K562 (cell line): ENCODE data around the gene CHAC1. TPM values are rescaled to one million over a fixed set of nuclear protein-coding genes. Genes with fewer than 3 reads are reported as not detected.

Experiments
- E2F6 ChIP-seq, 2 experiments: IDR thresholded peaks; 2 replicates each; pipeline ENCODE4 v1.6.1; 2011; ENCODE audit warnings: borderline replicate concordance in 1 of 2, control low read depth in 1 of 2, low read depth in 1 of 2, low read length in 1 of 2, mild to moderate bottlenecking in 1 of 2, mixed read lengths in 1 of 2, moderate library complexity in 1 of 2; ENCODE audit not compliant: insufficient read depth in 1 of 2, insufficient read length in 1 of 2, poor library complexity in 1 of 2, severe bottlenecking in 1 of 2; ENCODE audit errors: extremely low read depth in 1 of 2
- ELK1 ChIP-seq: sonication (generic); formaldehyde crosslinking; IDR thresholded peaks from 2 replicates; pipeline ENCODE4 v1.8.1; 2022; ENCODE audit warnings: missing genetic modification reagents
- ETS1 ChIP-seq: conservative IDR thresholded peaks from 2 replicates; pipeline ENCODE4 v1.6.1; 2011; ENCODE audit warnings: low read depth, mild to moderate bottlenecking, low read length; ENCODE audit not compliant: control insufficient read depth
- KDM2B ChIP-seq: fragments of 250-450 bp; sonication (Bioruptor Pico); IDR thresholded peaks from 2 replicates; pipeline ENCODE4 v1.8.0; 2021; ENCODE audit warnings: mild to moderate bottlenecking, moderate library complexity
- KDM4B ChIP-seq, 2 experiments: fragments of 450-650 bp in 1 of 2; sonication (generic) in 1 of 2; IDR thresholded peaks; 2 replicates each; pipeline ENCODE4 v1.6.1; 2016 to 2017; ENCODE audit warnings: borderline replicate concordance in 2 of 2, antibody characterized with exemption in 1 of 2, low read depth in 1 of 2, mild to moderate bottlenecking in 1 of 2
- PATZ1 ChIP-seq: fragments of 250-450 bp; sonication (Bioruptor Pico); IDR thresholded peaks from 2 replicates; pipeline ENCODE4 v1.5.0; 2020; ENCODE audit warnings: mild to moderate bottlenecking, borderline replicate concordance
- SMARCA5 ChIP-seq: fragments of 450-650 bp; IDR thresholded peaks from 2 replicates; pipeline ENCODE4 v1.6.1; 2016
- ZBTB2 ChIP-seq: fragments of 450-650 bp; IDR thresholded peaks from 2 replicates; pipeline ENCODE4 v1.6.1; 2016; ENCODE audit warnings: antibody characterized with exemption
- ZNF324 ChIP-seq: fragments of 250-450 bp; sonication (Bioruptor Pico); IDR thresholded peaks from 2 replicates; pipeline ENCODE4 v1.4.0; 2020; ENCODE audit warnings: mild to moderate bottlenecking
- polyA plus RNA-seq, 8 experiments: library from polyadenylated mRNA; depleted of rRNA in 4 of 8; stranded (reverse) in 5 of 8; unstranded in 3 of 8; fragments of >200 nt; fragmentation: Nextera tagmentation in 2 of 8; fragmentation: Illumina TruSeq in 1 of 8; extraction: Ambion mirVana in 2 of 8; extraction: Trizol in 1 of 8; gene quantifications; 2 replicates each; pipeline versions ENCODE4 v1.2.1 to v1.2.3, GENCODE V29; 2011 to 2014; ENCODE audit warnings: inconsistent platforms in 1 of 8, missing spikeins in 1 of 8
- total RNA-seq, 7 experiments: library from RNA; depleted of rRNA in 6 of 7; stranded (reverse); fragments of >200 nt in 6 of 7; fragmentation: Illumina TruSeq in 2 of 7; extraction: Trizol in 2 of 7; gene quantifications; 2 replicates each; pipeline versions ENCODE4 v1.2.1 to v1.2.3, GENCODE V29; 2011 to 2021; ENCODE audit warnings: low replicate concordance in 1 of 7

CHAC1 gene
- total and polyA plus RNA-seq, 9 of the 15 experiments (the other 6 are each of a cell fraction or from before 2014, with no cell fraction given) = 0.47 to 39.0 (median 7.5) TPM

GRCh38 chr15:40928821-40929659 lies 24.2 kb upstream of the CHAC1 start, which contains the start of gene DLL4 (continued):
- TF ChIP-seq PATZ1 (CRISPR knock-in tag) (no peak), KDM4B (IDR thresholded peaks at IDR 0.05; ENCODE audit: borderline replicate concordance in 2 of 2, low read depth in 1 of 2) (no peak), SMARCA5 (no peak), ZBTB2 (no peak), ETS1 (peak; percentile 79; the same call in 1 of the 2 replicates), KDM2B (CRISPR knock-in tag) (peak; percentile 93), E2F6 (IDR thresholded peaks at IDR 0.05; ENCODE audit: borderline replicate concordance in 1 of 2, extremely low read depth in 1 of 2, insufficient read depth in 1 of 2, insufficient read length in 1 of 2, low read depth in 1 of 2, low read length in 1 of 2, poor library complexity in 1 of 2, severe bottlenecking in 1 of 2) (peak; percentile 85 to 95), ZNF324 (CRISPR knock-in tag) (no peak), ELK1 (CRISPR knock-in tag) (no peak)
